Measurements from ENCODE around the gene ADH5. TPM values are rescaled to one million over a fixed set of nuclear protein-coding genes. Genes with fewer than 3 reads are reported as not detected.
A peak's percentile ranks its signal among the peaks of the same experiment; 100 is the strongest.
"Not testable (repeated sequence)": the region's sequence is repeated elsewhere in the genome, so short reads cannot be mapped to it uniquely, and the experiment has no call there.

Gene ADH5
- total and polyA plus RNA-seq, 2 donors from 2014 or later, result 139 to 270 TPM

- TF ChIP-seq, protein P1, sequence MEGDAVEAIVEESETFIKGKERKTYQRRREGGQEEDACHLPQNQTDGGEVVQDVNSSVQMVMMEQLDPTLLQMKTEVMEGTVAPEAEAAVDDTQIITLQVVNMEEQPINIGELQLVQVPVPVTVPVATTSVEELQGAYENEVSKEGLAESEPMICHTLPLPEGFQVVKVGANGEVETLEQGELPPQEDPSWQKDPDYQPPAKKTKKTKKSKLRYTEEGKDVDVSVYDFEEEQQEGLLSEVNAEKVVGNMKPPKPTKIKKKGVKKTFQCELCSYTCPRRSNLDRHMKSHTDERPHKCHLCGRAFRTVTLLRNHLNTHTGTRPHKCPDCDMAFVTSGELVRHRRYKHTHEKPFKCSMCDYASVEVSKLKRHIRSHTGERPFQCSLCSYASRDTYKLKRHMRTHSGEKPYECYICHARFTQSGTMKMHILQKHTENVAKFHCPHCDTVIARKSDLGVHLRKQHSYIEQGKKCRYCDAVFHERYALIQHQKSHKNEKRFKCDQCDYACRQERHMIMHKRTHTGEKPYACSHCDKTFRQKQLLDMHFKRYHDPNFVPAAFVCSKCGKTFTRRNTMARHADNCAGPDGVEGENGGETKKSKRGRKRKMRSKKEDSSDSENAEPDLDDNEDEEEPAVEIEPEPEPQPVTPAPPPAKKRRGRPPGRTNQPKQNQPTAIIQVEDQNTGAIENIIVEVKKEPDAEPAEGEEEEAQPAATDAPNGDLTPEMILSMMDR (IDR thresholded peaks at IDR 0.05; ENCODE audit: borderline replicate concordance, extremely low read depth, insufficient read depth), result no peak
- FAIRE-seq (no peak), DNase-seq (peak in 1 of 5 donors; percentile 13)
- Histone ChIP-seq H3K36me3 (ENCODE audit: control insufficient read depth in 2 of 3, insufficient read depth in 3 of 3, low read length in 3 of 3) (no peaks in the 10 kb centered on the region), H3K27ac (ENCODE audit: low read depth in 2 of 2, low read length in 2 of 2) (peak overlapping the region in 1 of 2 donors; percentile 55), H3K4me3 (ENCODE audit: low read length in 3 of 3) (no peak overlapping the region), H3K27me3 (ENCODE audit: control insufficient read depth, insufficient read depth, low read length) (no peaks in the 10 kb centered on the region), H3K9me3 (ENCODE audit: control insufficient read depth in 2 of 3, insufficient read depth in 1 of 3, low read length in 3 of 3) (peaks cover 0 to 8% (median 0%) of the 10 kb centered on the region in 3 donors), H3K4me1 (ENCODE audit: control insufficient read depth in 2 of 3, insufficient read depth in 2 of 3, low read depth in 1 of 3, low read length in 3 of 3) (peaks cover 0 to 47% (median 5%) of the 10 kb centered on the region in 3 donors), H3K9ac (ENCODE audit: low read length in 3 of 3) (no peak overlapping the region)
- intact Hi-C loops (cut with DNase I), result no loop called here
Observed at GRCh38 chr4:99025506-99025905, 63.1 kb downstream of the ADH5 start.

GRCh38 chr4:99024481-99025275, 63.9 kb downstream of the ADH5 start:
- peaks cover 0 to 8% (median 0%) of the 10 kb centered on the region in 3 donors for H3K9me3 ChIP-seq (ENCODE audit: control insufficient read depth in 2 of 3, insufficient read depth in 1 of 3, low read length in 3 of 3)
- no peak overlapping the region for H3K4me3 ChIP-seq (ENCODE audit: low read length in 3 of 3)
- DNase-seq (no peak), FAIRE-seq (no peak)
- intact Hi-C loops (cut with DNase I), result no loop called here
- H3K36me3 ChIP-seq (ENCODE audit: control insufficient read depth in 2 of 3, insufficient read depth in 3 of 3, low read length in 3 of 3), result no peaks in the 10 kb centered on the region
- no peak overlapping the region for H3K9ac ChIP-seq (ENCODE audit: low read length in 3 of 3)
- peak overlapping the region in 1 of 2 donors; percentile 55 for H3K27ac ChIP-seq (ENCODE audit: low read depth in 2 of 2, low read length in 2 of 2)
- peaks cover 0 to 47% (median 5%) of the 10 kb centered on the region in 3 donors for H3K4me1 ChIP-seq (ENCODE audit: control insufficient read depth in 2 of 3, insufficient read depth in 2 of 3, low read depth in 1 of 3, low read length in 3 of 3)
- no peaks in the 10 kb centered on the region for H3K27me3 ChIP-seq (ENCODE audit: control insufficient read depth, insufficient read depth, low read length)
- TF ChIP-seq, protein P1 (IDR thresholded peaks at IDR 0.05; ENCODE audit: borderline replicate concordance, extremely low read depth, insufficient read depth), result peak; percentile 20

DNA sequence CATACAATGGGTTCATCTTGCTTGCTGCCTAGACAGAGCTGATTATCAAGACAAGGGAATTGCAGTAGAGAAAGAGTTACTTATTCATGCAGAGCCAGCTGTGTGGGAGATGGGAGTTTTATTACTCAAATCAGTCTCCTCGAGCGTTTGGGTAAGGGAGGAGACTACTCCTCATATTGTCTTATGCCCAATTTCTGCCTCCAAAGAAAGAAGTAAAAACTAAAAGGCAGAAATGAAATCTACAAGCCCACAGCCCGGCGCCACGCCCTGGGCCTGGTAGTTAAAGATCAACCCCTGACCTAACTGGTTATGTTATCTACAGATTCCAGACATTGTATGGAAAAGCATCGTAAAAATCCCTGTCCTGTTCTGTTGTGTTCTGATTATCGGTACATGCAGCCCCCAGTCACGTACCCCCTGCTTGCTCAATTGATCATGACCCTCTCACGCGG, 64.8 kb downstream of the ADH5 start:
- DNase-seq; H3K9ac ChIP-seq (ENCODE audit: low read length in 3 of 3); intact Hi-C loops (cut with DNase I): not testable (repeated sequence)

DNA sequence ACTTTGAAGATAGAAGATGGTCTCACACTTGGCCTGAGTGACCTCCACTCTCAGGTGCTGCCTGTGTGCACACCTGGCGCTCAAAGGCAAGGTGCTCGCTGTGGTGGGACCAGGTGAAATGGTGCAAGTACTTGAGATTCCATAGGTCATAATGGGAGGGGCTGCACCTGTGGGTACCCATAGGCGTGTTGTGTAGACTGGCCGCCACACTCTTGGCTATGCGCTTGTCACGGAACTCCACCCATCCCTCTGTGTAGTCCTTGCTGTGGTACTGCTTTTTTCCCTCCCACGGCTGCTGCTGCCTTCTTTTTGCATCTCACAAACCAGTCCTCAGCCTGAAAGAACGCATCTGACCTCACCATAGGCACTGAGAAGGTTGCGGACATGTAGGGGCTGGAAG, 66.0 kb downstream of the ADH5 start:
- Histone ChIP-seq H3K4me1 (ENCODE audit: control insufficient read depth in 2 of 3, insufficient read depth in 2 of 3, low read depth in 1 of 3, low read length in 3 of 3) (peaks cover 0 to 30% (median 5%) of the 10 kb centered on the region in 3 donors), H3K4me3 (ENCODE audit: low read length in 3 of 3) (no peak overlapping the region), H3K36me3 (ENCODE audit: control insufficient read depth in 2 of 3, insufficient read depth in 3 of 3, low read length in 3 of 3) (no peaks in the 10 kb centered on the region), H3K9me3 (ENCODE audit: control insufficient read depth in 2 of 3, insufficient read depth in 1 of 3, low read length in 3 of 3) (peaks cover 0 to 8% (median 0%) of the 10 kb centered on the region in 3 donors), H3K27me3 (ENCODE audit: control insufficient read depth, insufficient read depth, low read length) (no peaks in the 10 kb centered on the region), H3K9ac (ENCODE audit: low read length in 3 of 3) (no peak overlapping the region), H3K27ac (ENCODE audit: low read depth in 2 of 2, low read length in 2 of 2) (no peak overlapping the region)
- DNase-seq (no peak), FAIRE-seq (no peak)
- intact Hi-C loops (cut with DNase I), result no loop called here
- TF ChIP-seq, protein P1 (IDR thresholded peaks at IDR 0.05; ENCODE audit: borderline replicate concordance, extremely low read depth, insufficient read depth), result no peak

More for the DNA sequence above, 64.8 kb downstream of the ADH5 start:
- FAIRE-seq; H3K4me3 ChIP-seq (ENCODE audit: low read length in 3 of 3); H3K9me3 ChIP-seq (ENCODE audit: control insufficient read depth in 2 of 3, insufficient read depth in 1 of 3, low read length in 3 of 3); H3K36me3 ChIP-seq (ENCODE audit: control insufficient read depth in 2 of 3, insufficient read depth in 3 of 3, low read length in 3 of 3); H3K27me3 ChIP-seq (ENCODE audit: control insufficient read depth, insufficient read depth, low read length): not testable (repeated sequence)
- peak overlapping the region in 1 of 2 donors; percentile 4 for H3K27ac ChIP-seq (ENCODE audit: low read depth in 2 of 2, low read length in 2 of 2)
- peaks cover 0 to 39% (median 5%) of the 10 kb centered on the region in 3 donors for H3K4me1 ChIP-seq (ENCODE audit: control insufficient read depth in 2 of 3, insufficient read depth in 2 of 3, low read depth in 1 of 3, low read length in 3 of 3)

All from kidney (tissue), 14 donors.